GM21367 (cell line): ENCODE data around the gene MRPL37.
"Not testable (repeated sequence)": the region's sequence is repeated elsewhere in the genome, so short reads cannot be mapped to it uniquely, and the experiment has no call there.

ENCODE experiments used
- ATAC-seq: cut with Tn5 transposase; IDR thresholded peaks from one replicate; pipeline ENCODE4 v1.9.1; 2021; ENCODE audit not compliant: unreplicated experiment

The MRPL37 gene

GRCh38 chr1:54199765-54200518, at the start of gene MRPL37, which contains the start of gene CYB5RL:
Gene MRPL37 (plus strand): TSS chr1:54200167. CDS start chr1:54200244, 77 bp downstream.
Gene CYB5RL (minus strand): TSS chr1:54200030. CDS start chr1:54195616, 4,414 bp downstream.
- peak; percentile 92 for ATAC-seq

- no peak for ATAC-seq
These were observed 49.0 kb upstream of the MRPL37 start for GRCh38 chr1:54151013-54151412.

- ATAC-seq, result no peak
These were observed 47.3 kb upstream of the MRPL37 start, which contains the start of gene CDCP2 for GRCh38 chr1:54152696-54153095. Gene CDCP2 (minus strand): TSS chr1:54153000. CDS start chr1:54152922, 78 bp downstream.

- no peak for ATAC-seq
These were observed 46.2 kb upstream of the MRPL37 start for GRCh38 chr1:54153535-54154439.

GRCh38 chr1:54156201-54156600, 43.8 kb upstream of the MRPL37 start:
- no peak for ATAC-seq

- ATAC-seq, result no peak
These were observed 43.0 kb upstream of the MRPL37 start for GRCh38 chr1:54156986-54157385.

- ATAC-seq, result no peak
These were observed 42.6 kb upstream of the MRPL37 start for GRCh38 chr1:54157401-54157800.

- ATAC-seq, result no peak
These were observed 41.9 kb upstream of the MRPL37 start for GRCh38 chr1:54158071-54158470.

- ATAC-seq, result no peak
These were observed 40.1 kb upstream of the MRPL37 start for GRCh38 chr1:54159733-54160316.

- no peak for ATAC-seq
These were observed 39.6 kb upstream of the MRPL37 start for GRCh38 chr1:54160351-54160750.

GRCh38 chr1:54161495-54162168, 38.3 kb upstream of the MRPL37 start:
- ATAC-seq, result no peak

GRCh38 chr1:54163051-54163450, 36.9 kb upstream of the MRPL37 start:
- ATAC-seq, result no peak

- ATAC-seq, result no peak
These were observed 36.4 kb upstream of the MRPL37 start for GRCh38 chr1:54163573-54163972.

- no peak for ATAC-seq
These were observed 34.8 kb upstream of the MRPL37 start for GRCh38 chr1:54165146-54165545.

- not testable (repeated sequence) for ATAC-seq
These were observed 33.6 kb upstream of the MRPL37 start for GRCh38 chr1:54166357-54166756.

- no peak for ATAC-seq
These were observed 32.4 kb upstream of the MRPL37 start for GRCh38 chr1:54167422-54168139.

GRCh38 chr1:54168206-54168965, 31.6 kb upstream of the MRPL37 start:
- ATAC-seq, result no peak

- no peak for ATAC-seq
These were observed 30.9 kb upstream of the MRPL37 start for GRCh38 chr1:54169068-54169467.

- ATAC-seq, result no peak
These were observed 29.0 kb upstream of the MRPL37 start for GRCh38 chr1:54171016-54171415.
